Limb (tissue), 2 donors: ENCODE data around the gene PATZ1.

ENCODE experiments used
- DNase-seq, 2 donors: peaks; one replicate each; pipeline ENCODE4 v3.0.0-alpha.2; 2016; ENCODE audit errors: extremely low spot score in 2 of 2

PATZ1 gene

DNA sequence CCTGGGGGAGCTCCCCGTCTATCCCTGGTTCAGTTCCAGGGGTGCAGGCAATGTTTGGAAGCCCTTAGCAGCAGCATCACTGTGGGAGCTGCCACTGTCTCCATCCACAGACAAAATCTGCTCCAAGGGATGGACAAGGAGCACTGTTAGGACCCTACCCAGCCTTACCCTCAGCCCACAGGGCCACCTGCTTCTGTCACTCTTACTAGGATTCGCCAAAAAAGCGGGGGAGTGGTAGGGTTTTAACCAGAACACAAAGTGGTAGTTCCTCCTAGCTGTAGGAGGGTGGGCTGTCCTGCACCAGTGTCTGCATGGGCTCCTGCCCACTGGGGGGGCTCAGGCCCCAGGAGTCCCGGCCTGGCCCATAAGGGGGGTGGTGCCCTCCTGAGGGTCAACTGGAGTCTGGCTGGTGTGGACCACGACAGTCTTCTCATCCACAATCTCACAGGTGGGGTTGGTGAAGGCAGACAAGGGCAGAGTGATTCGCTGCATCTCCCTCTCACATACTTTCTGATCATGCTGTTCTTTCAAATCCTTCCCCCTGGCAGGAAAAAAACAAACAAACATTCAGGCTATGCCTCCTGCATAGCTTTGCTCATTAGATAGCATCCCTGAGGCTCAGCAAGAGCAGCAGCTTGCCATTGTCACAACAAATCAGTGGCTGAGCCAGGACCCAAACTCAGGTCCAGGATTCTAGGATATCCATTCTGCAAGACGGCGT is 63.2 kb downstream of the PATZ1 start:
- no peak for DNase-seq

DNA sequence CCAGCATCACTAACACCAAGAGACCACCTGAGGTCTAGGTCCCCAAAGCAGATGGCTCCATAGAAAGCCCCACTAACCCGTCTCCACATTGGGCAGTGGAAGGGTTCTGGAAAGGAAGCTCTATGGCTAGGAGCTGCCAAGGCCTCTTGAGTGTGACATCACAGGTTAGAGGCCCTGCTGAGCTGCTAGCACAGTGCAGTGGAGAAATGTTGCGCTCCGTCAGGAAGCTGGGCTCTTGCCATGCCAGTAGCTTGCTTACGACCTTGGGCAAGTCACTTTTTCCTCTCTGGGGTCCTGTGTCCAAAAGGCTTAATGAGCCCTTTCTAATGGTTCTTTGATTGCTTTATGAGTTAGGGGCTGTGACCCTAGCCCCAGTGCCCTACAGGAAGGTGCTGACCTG is 64.4 kb downstream of the PATZ1 start:
- DNase-seq, result no peak

DNA sequence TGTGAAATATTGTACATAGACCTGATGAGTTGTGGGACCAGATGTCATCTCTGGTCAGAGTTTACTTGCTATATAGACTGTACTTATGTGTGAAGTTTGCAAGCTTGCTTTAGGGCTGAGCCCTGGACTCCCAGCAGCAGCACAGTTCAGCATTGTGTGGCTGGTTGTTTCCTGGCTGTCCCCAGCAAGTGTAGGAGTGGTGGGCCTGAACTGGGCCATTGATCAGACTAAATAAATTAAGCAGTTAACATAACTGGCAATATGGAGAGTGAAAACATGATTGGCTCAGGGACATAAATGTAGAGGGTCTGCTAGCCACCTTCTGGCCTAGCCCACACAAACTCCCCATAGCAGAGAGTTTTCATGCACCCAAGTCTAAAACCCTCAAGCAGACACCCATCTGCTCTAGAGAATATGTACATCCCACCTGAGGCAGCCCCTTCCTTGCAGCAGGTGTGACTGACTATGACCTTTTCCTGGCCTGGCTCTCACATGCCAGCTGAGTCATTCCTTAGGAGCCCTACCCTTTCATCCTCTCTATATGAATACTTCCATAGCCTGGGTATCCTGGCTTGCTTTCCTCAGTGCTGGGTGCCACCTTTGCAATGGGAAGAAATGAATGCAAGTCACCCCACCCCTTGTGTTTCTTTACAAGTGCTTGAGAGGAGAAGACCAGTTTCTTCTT is 66.2 kb downstream of the PATZ1 start:
- DNase-seq, result no peak

DNA sequence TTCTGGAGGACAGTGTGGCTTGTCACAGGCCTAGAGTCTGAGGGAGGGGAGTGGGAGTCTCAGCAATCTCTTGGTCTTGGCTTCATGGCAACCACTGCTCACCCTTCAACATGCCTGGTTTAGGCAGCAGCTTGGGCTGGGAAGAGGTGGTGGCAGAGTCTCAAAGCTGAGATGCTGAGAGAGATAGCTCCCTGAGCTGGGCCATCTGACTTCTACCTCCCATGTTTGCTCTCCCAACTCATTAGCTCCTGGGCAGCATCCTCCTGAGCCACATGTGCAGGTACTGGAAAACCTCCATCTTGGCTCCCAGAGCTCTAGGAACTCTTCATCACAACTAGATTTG is 66.8 kb downstream of the PATZ1 start:
- no peak for DNase-seq

DNA sequence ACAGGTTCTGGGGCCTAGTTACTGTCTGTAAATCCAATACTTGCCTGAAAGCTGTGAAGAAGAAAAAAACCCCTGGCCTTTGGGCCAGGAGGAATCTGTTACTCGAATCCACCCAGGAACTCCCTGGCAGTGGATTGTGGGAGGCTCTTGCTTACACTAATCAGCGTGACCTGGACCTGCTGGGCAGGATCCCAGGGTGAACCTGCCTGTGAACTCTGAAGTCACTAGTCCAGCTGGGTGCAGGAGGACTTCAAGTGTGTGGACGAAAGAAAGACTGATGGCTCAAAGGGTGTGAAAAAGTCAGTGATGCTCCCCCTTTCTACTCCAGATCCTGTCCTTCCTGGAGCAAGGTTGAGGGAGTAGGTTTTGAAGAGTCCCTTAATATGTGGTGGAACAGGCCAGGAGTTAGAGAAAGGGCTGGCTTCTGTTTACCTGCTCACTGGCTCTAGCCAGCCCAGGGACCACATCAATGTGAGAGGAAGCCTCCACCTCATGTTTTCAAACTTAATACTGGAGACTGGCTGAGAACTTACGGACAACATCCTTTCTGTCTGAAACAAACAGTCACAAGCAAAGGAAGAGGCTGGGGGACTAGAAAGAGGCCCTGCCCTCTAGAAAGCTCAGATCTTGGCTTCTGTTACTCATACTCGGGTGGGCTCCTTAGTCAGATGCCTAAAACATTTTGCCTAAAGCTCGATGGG is 67.4 kb downstream of the PATZ1 start:
- DNase-seq, result no peak

DNA sequence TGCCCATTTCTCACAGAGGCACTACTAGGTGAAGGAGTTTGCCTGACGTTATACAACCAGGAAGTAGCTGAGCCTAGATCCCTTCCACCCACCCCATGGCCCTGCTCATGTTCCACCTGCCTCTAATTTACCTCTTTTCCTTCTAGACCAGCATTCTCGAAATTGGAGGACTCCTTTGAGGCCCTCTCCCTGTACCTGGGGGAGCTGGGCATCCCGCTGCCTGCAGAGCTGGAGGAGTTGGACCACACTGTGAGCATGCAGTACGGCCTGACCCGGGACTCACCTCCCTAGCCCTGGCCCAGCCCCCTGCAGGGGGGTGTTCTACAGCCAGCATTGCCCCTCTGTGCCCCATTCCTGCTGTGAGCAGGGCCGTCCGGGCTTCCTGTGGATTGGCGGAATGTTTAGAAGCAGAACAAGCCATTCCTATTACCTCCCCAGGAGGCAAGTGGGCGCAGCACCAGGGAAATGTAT is 68.0 kb downstream of the PATZ1 start:
- DNase-seq, result no peak

DNA sequence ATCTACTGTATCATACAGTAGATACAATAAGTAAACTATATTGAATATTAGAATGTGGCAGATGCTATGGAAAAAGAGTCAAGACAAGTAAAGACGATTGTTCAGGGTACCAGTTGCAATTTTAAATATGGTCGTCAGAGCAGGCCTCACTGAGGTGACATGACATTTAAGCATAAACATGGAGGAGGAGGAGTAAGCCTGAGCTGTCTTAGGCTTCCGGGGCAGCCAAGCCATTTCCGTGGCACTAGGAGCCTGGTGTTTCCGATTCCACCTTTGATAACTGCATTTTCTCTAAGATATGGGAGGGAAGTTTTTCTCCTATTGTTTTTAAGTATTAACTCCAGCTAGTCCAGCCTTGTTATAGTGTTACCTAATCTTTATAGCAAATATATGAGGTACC is 68.4 kb downstream of the PATZ1 start:
- DNase-seq, result no peak

DNA sequence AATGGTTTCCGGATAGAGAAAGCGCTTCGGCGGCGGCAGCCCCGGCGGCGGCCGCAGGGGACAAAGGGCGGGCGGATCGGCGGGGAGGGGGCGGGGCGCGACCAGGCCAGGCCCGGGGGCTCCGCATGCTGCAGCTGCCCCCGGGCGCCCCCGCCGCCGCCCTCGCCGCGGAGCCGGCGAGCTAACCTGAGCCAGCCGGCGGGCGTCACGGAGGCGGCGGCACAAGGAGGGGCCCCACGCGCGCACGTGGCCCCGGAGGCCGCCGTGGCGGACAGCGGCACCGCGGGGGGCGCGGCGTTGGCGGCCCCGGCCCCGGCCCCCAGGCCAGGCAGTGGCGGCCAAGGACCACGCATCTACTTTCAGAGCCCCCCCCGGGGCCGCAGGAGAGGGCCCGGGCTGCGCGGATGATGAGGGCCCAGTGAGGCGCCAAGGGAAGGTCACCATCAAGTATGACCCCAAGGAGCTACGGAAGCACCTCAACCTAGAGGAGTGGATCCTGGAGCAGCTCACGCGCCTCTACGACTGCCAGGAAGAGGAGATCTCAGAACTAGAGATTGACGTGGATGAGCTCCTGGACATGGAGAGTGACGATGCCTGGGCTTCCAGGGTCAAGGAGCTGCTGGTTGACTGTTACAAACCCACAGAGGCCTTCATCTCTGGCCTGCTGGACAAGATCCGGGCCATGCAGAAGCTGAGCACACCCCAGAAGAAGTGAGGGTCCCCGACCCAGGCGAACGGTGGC is 69.5 kb downstream of the PATZ1 start:
- no peak for DNase-seq
